ENCODE results near the gene GCLC. TPM values are rescaled to one million over a fixed set of nuclear protein-coding genes. Genes with fewer than 3 reads are reported as not detected.

The GCLC gene
- polyA plus RNA-seq, 1 donor (not counting 4 experiments of a cell fraction or from before 2014, with no cell fraction given), result 73.2 TPM

GRCh38 chr6:53499094-53499493 lies 45.8 kb downstream of the GCLC start:
- Histone ChIP-seq H3K36me3 (ENCODE audit: control insufficient read depth in 2 of 2, extremely low read depth in 1 of 2, insufficient read depth in 2 of 2, low read length in 2 of 2) (peaks cover 15 to 23% of the 10 kb centered on the region in 2 experiments), H4K20me1 (ENCODE audit: control insufficient read depth, extremely low read depth, insufficient read depth, low read length) (no peaks in the 10 kb centered on the region), H3K9me1 (ENCODE audit: control insufficient read depth, extremely low read depth, insufficient read depth, low read length) (peaks cover 2% of the 10 kb centered on the region), H3K4me2 (ENCODE audit: control insufficient read depth, extremely low read depth, insufficient read depth, low read depth, low read length) (no peak overlapping the region), H3K9ac (ENCODE audit: control insufficient read depth, extremely low read depth, insufficient read depth, low read length) (no peak overlapping the region), H3K4me1 (ENCODE audit: control insufficient read depth, extremely low read depth, insufficient read depth, low read length) (peaks cover 17% of the 10 kb centered on the region), H3K79me2 (ENCODE audit: control insufficient read depth, insufficient read depth, low read length) (no peaks in the 10 kb centered on the region), H3K27me3 (ENCODE audit: control insufficient read depth, extremely low read depth, insufficient read depth, low read length) (no peaks in the 10 kb centered on the region), H3K27ac (ENCODE audit: control insufficient read depth, insufficient read depth, low read length) (no peak overlapping the region), H2AFZ (ENCODE audit: control insufficient read depth, low read length) (no peak overlapping the region), H3K9me3 (ENCODE audit: control insufficient read depth, low read depth, low read length) (no peaks in the 10 kb centered on the region), H3K4me3 (ENCODE audit: control insufficient read depth in 2 of 3, extremely low read depth in 1 of 3, insufficient read depth in 2 of 3, low read depth in 1 of 3, low read length in 3 of 3) (no peak overlapping the region)
- DNase-seq (ENCODE audit: low read depth, low spot score) (no peak), FAIRE-seq (no peak)
- TF ChIP-seq EZH2 (IDR thresholded peaks at IDR 0.05; ENCODE audit: low read length), result no peak
- TF ChIP-seq, protein P1, sequence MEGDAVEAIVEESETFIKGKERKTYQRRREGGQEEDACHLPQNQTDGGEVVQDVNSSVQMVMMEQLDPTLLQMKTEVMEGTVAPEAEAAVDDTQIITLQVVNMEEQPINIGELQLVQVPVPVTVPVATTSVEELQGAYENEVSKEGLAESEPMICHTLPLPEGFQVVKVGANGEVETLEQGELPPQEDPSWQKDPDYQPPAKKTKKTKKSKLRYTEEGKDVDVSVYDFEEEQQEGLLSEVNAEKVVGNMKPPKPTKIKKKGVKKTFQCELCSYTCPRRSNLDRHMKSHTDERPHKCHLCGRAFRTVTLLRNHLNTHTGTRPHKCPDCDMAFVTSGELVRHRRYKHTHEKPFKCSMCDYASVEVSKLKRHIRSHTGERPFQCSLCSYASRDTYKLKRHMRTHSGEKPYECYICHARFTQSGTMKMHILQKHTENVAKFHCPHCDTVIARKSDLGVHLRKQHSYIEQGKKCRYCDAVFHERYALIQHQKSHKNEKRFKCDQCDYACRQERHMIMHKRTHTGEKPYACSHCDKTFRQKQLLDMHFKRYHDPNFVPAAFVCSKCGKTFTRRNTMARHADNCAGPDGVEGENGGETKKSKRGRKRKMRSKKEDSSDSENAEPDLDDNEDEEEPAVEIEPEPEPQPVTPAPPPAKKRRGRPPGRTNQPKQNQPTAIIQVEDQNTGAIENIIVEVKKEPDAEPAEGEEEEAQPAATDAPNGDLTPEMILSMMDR (optimal IDR thresholded peaks at IDR 0.05 in 1 of 3, IDR thresholded peaks at IDR 0.05 in 1 of 3, conservative IDR thresholded peaks at IDR 0.05 in 1 of 3; ENCODE audit: extremely low read depth in 1 of 3, insufficient read depth in 2 of 3, low read length in 3 of 3), result no peak
- dilution Hi-C loops (cut with MboI; ENCODE audit: extremely low pct_ligation_motif_present, low sequenced_read_pairs), result no loop called here

- no peaks in the 10 kb centered on the region for H4K20me1 ChIP-seq (ENCODE audit: control insufficient read depth, extremely low read depth, insufficient read depth, low read length)
- no peaks in the 10 kb centered on the region for H3K79me2 ChIP-seq (ENCODE audit: control insufficient read depth, insufficient read depth, low read length)
- FAIRE-seq, result no peak
- H3K4me1 ChIP-seq (ENCODE audit: control insufficient read depth, extremely low read depth, insufficient read depth, low read length), result peaks cover 21% of the 10 kb centered on the region
- dilution Hi-C loops (cut with MboI; ENCODE audit: extremely low pct_ligation_motif_present, low sequenced_read_pairs), result no loop called here
- H2AFZ ChIP-seq (ENCODE audit: control insufficient read depth, low read length), result no peak overlapping the region
- no peak overlapping the region for H3K4me2 ChIP-seq (ENCODE audit: control insufficient read depth, extremely low read depth, insufficient read depth, low read depth, low read length)
- no peak overlapping the region for H3K27ac ChIP-seq (ENCODE audit: control insufficient read depth, insufficient read depth, low read length)
- H3K36me3 ChIP-seq (ENCODE audit: control insufficient read depth in 2 of 2, extremely low read depth in 1 of 2, insufficient read depth in 2 of 2, low read length in 2 of 2), result peaks cover 15 to 23% of the 10 kb centered on the region in 2 experiments
- no peak for DNase-seq (ENCODE audit: low read depth, low spot score)
- H3K27me3 ChIP-seq (ENCODE audit: control insufficient read depth, extremely low read depth, insufficient read depth, low read length), result no peaks in the 10 kb centered on the region
- H3K4me3 ChIP-seq (ENCODE audit: control insufficient read depth in 2 of 3, extremely low read depth in 1 of 3, insufficient read depth in 2 of 3, low read depth in 1 of 3, low read length in 3 of 3), result no peak overlapping the region
- H3K9me3 ChIP-seq (ENCODE audit: control insufficient read depth, low read depth, low read length), result no peaks in the 10 kb centered on the region
- TF ChIP-seq EZH2 (IDR thresholded peaks at IDR 0.05; ENCODE audit: low read length), result no peak
- TF ChIP-seq, protein P1 (optimal IDR thresholded peaks at IDR 0.05 in 1 of 3, IDR thresholded peaks at IDR 0.05 in 1 of 3, conservative IDR thresholded peaks at IDR 0.05 in 1 of 3; ENCODE audit: extremely low read depth in 1 of 3, insufficient read depth in 2 of 3, low read length in 3 of 3), result no peak
- H3K9ac ChIP-seq (ENCODE audit: control insufficient read depth, extremely low read depth, insufficient read depth, low read length), result no peak overlapping the region
- H3K9me1 ChIP-seq (ENCODE audit: control insufficient read depth, extremely low read depth, insufficient read depth, low read length), result peaks cover 2% of the 10 kb centered on the region
These were observed 46.3 kb downstream of the GCLC start for GRCh38 chr6:53498649-53499048.
